CD4-positive, alpha-beta T cell treated with Interleukin-21 for 1 hour (primary cell): ENCODE measurements around the gene SOX10.
"Not testable (repeated sequence)": the region's sequence is repeated elsewhere in the genome, so short reads cannot be mapped to it uniquely, and the experiment has no call there.

Experiments
- DNase-seq: peaks from one replicate; pipeline ENCODE4 v3.0.0-alpha.2; 2020

SOX10 gene

DNA sequence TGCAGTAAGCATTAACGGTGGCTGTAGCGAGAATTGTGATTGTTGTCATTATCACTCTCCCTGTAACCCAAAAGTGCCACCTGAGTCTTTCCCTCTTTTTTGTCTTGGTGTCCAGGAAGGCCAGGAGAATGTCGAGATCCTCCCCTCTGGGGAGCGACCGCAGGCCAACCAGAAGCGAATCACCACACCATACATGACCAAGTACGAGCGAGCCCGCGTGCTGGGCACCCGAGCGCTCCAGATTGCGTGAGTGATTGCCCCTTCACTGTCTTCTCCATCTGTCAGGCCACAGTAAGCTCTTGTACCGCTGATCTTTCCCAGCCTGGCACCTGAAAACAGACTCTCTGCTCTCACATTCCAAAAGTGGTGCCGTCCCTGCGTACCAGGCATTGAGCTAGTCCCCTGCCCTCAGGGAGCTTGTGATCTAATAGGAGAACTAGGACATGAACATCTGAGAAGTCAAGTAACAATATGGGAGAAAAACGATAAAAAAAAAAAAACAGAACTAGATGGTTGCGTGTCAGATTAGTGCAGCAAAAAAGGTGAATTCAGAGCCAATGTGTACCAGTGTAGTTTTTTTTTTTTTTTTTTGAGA, 25.0 kb downstream of the SOX10 start:
- DNase-seq: no peak

GRCh38 chr22:37957232-37957631, 27.1 kb downstream of the SOX10 start:
- DNase-seq: no peak

DNA sequence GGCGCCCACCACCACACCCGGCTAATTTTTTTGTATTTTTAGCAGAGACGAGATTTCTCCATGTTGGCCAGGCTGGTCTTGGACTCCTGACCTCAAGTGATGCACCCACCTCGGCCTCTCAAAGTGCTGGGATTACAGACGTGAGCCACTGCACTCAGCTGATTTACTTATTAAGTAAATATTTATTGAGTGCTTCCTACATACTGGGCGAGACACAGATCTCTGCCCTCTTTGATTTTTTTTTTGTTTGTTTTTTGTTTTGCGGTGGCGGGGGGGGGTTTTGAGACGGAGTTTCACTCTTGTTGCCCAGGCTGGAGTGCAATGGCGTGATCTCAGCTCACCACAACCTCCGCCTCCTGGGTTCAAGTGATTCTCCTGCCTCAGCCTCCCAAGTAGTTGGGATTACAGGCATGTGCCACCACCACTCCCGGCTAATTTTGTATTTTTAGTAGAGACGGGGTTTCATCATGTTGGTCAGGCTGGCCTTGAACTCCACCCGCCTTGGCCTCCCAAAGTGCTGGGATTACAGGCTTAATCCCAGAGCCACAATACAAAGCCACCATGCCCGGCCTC, 28.4 kb downstream of the SOX10 start:
- DNase-seq: not testable (repeated sequence)

GRCh38 chr22:37954686-37955085, 29.7 kb downstream of the SOX10 start:
- DNase-seq: no peak

DNA sequence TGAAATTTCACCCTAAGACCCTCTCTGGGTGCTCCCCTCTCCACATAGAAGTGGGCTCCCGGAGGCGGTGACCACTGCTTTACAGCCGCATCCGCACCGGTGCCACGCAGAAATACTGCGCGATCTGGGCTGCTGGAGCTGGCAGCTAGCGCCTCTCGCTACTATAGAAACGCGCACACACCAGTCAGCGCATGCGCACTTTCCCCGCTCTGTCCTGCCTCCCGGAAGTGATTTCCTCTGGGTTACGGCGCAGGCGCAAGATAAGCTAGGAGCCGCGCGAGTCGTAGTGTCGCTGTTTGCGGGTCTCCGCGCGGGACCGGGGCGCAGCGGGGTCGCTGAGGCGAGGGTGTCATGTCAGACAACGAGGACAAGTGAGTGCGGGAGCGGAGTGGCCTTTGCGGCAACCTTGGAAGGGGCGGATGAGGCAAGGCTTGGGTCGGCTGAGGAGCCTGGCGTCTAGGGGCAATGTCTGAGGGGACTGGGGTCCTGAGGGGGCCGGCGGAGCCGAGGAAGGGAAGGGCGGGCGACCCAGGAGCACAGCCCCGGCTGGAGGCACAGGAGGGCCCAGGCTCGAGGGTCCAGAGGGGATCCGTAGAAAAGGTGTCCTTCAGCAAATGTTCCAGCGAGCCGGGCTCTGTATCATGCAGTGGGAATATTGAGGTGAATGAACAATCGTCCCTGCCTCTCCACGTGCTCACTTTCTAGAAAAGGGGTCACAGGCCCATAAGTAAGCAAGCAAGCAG, 30.7 kb downstream of the SOX10 start, which contains the start of the genes C22orf23 and POLR2F:
TSS of gene C22orf23 (minus strand) at position 165 of the 743 bp plus-strand sequence. CDS start 452 bp downstream, outside the sequence.
TSS of gene POLR2F (plus strand) at position 263 of the 743 bp plus-strand sequence. CDS start at position 352, 89 bp downstream.
- peak; percentile 97 for DNase-seq

DNA sequence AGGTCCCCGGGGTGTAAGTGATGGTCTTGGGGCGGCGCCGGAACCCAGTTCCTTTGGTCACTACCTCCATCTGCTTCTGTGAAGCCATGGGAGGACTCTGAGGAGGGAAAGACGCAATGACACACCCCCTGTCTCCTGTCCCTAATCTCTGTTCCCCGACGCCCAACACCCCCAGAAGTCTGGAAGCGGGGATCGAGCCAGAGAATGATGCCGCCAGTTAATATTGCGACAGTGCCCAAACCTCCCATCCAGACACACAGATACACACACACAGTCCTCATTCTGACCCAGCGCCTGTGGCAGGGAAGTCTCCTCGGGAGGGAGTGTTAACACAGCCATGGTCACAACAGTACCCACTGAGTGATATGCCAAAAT, 31.3 kb downstream of the SOX10 start:
- DNase-seq: no peak

DNA sequence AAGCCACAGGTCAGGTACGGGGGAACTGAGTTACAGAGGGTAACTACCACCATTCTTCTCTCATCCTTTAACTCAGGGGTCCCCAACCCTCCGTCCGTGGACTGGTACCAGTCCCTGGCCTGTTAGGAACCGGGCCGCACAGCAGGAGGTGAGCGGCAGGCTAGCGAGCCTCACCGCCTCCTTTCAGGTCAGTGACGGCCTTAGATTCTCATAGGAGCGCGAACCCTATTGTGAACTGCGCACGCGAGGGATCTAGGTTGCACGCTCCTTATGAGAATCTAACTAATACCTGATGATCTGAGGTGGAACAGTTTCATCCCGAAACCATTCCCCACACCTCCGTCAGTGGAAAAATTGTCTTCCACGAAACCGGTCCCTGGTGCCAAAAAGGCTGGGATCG, 31.7 kb downstream of the SOX10 start:
- DNase-seq: not testable (repeated sequence)

DNA sequence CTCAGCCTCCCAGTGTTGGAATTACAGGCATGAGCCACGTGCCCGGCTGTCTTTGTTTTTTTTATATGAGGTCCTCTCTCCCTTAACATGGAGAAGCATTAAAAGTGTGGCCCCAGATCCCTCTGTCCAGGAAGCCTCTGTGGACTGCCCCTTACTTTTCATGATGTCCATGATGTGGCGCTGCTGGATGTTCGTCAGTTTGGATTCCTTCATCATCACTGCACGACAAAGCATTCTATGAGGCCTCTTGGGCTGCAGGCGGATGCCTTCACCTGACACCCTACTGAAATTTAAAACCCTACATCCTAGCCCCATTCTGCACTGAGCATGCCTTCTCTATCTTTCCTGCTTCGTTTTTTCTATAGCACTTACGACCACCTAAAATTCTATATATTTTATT, 33.0 kb downstream of the SOX10 start:
- DNase-seq: no peak

DNA sequence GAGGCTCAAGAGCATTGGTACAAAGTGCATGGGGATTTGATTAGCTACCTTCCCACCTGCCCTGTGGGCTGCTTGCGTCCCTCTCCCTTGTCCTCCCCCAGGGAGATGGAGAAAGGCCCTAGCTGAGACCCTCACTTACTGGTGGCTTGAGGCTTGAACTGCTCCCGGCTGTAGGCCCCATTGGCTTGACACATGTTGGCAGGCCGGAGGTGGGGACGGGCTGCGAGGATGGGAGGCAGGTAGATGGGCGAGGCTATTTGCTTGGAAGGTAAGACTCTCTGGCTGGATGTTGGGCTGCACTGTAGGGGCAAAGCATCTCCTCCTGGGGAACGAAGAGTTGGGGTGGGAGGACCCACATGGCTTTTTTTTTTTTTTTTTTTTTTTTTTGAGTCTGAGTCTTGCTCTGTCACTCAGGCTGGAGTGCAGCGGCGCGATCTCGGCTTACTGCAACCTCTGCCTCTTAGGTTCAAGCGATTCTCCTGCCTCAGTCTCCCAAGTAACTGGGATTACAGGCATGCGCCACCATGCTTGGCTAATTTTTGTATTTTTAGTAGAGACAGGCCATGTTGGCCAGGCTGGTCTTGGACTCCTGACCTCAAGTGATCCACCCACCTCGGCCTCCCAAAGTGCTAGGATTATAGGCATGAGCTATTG, 37.1 kb downstream of the SOX10 start:
- not testable (repeated sequence) for DNase-seq

- not testable (repeated sequence) for DNase-seq
These were observed 39.9 kb downstream of the SOX10 start for GRCh38 chr22:37944423-37944822.

DNA sequence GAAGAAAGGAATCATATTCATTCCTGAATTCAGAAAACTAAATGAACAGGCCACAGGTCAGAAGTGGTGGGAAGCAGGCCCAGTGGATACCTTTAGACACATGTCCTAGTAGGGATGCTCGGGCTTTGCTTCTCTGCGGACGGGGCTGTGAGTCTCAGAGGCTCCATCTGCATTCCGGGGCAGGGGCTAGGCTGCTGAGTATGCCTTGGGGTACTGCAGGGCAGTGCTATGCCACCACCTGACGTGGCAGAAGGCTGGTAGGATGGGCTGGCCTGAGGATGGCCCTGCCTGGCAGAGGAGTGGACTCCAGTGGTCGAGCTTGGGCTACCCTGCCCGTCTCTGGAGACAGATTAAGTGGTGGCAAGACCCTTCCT, 40.5 kb downstream of the SOX10 start:
- DNase-seq: no peak

DNA sequence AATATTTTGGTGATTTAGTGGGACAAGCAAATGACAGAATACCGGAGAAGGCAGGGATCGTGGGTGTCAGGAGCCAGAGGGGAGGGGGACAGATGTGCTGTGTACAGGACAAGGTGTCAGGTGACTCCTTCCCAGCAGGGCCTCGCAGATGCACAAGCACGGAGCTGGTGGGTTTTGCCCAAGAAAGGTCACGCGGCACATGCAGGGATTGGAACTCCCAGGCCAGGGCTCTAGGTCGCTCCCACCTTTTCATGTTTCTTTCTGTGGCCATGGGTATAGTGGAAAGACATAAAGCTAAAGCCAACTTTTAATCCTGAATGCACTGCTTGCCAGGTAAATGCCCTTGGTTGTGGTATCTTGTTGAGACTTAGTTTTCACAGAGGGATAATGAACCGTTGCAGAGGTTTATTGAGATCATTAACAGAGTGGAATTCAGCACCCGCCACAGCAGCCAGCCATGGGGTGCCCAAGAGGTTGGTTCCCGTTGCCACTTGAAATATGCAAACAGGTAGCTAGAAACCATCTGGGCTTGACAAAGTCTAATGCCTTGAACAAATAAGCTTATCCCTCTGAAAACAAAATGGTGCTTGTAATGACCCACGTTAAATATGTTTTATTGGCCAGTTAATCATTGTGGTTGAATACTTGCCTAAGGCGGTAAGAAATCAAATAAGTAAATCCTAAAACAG, 41.1 kb downstream of the SOX10 start:
- DNase-seq: no peak

DNA sequence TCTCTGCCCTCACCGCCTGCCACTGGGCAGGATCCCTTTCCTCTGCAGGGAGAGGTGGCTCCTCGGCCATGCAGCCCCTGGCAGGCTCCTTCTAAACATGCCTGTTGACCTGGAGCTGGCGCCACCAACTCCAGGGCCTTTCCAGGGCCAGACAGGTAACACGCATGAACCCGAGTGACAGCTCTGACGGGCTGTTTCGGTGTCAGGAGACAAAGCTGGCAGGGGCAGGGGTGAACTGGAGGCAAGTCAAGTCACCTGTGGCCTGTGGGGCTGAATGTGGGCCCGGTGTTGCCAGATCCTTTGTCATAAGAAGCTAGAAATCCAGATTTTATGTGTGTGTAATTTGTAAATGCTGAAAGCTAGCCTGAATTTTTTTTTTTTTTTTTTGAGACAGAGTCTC, 42.2 kb downstream of the SOX10 start:
- no peak for DNase-seq

GRCh38 chr22:37940698-37941376, 43.5 kb downstream of the SOX10 start:
- DNase-seq: no peak

DNA sequence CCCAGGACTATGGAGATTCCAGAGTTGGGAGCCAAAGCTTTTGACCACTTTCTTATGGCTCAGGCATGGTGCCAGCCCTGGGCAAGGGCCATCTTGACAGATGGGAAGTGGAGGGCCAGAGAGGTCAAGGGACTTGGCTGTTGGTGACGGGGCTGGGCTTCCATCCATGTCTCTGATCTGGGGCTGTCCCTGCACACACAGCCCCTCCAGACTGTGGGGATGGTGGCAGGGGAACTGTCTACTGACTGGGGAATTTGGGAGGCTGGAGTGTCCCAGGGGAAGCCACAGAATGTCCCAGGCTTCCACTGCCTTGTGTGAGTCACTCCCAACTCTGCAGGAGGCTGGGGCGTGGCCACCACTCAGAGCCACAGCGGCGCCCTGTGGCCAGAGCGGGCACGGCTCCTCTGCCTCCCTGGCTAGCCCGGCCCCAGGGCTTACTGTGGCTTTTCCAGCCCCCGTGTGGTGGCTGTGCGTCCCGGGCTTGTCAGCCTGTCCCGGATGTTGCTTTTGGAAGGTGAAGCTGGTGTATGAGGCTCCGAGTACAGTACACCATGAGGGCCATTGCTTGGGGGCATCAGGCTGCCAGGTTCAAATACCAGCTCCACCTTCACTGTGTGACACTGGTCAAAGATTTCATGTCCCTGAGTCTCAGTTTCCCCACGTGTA, 50.5 kb downstream of the SOX10 start:
- peak; percentile 80 for DNase-seq

GRCh38 chr22:37932821-37933578, 51.4 kb downstream of the SOX10 start:
- no peak for DNase-seq

GRCh38 chr22:37932401-37932800, 52.0 kb downstream of the SOX10 start:
- DNase-seq: no peak

DNA sequence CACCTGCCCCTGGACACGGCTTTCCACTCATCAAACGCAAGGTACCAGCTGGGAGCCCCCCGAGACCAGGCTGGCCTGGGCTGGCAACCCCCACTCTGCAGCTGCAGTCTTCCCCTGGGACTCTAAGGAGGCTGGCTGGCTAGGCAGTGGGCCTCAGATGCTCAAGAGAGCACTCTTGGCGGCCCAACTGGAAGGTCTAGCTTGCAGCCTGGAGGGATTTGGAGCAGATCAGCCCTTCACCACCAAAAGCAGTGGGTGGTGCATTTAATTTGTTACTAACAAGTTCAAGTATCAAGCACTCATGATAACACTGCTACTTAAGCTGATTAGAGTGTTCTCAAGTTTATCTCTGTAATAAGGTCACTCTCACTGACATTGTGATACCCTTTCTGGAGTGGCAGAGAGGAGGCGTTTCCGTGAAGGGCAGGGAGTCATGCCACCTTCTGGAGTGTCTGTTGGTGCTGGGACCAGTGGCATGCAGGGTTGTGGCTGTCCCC, 52.4 kb downstream of the SOX10 start:
- no peak for DNase-seq

DNA sequence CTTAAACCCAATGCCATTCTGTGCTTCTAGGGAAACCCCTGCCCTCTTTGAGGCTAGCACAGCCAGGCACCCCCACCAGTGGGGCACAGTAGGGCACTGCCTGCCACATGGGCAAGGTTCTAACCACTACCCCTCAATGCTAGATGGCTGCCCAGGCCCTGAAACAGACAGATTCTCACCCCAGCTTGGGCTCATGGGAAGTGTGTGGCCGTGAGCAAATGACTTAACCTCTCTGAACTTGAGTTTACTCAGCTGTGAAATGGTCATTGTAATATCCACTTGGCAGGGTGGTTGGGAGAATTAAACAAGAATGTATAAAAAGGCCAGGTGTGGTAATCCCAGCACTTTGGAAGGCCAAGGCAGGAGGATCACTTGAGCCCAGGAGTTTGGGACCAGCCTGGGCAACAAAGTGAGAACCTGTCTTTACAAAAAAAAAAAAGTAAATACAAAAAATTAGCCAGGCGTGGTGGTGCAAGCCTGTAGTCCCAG, 53.4 kb downstream of the SOX10 start:
- no peak for DNase-seq

DNA sequence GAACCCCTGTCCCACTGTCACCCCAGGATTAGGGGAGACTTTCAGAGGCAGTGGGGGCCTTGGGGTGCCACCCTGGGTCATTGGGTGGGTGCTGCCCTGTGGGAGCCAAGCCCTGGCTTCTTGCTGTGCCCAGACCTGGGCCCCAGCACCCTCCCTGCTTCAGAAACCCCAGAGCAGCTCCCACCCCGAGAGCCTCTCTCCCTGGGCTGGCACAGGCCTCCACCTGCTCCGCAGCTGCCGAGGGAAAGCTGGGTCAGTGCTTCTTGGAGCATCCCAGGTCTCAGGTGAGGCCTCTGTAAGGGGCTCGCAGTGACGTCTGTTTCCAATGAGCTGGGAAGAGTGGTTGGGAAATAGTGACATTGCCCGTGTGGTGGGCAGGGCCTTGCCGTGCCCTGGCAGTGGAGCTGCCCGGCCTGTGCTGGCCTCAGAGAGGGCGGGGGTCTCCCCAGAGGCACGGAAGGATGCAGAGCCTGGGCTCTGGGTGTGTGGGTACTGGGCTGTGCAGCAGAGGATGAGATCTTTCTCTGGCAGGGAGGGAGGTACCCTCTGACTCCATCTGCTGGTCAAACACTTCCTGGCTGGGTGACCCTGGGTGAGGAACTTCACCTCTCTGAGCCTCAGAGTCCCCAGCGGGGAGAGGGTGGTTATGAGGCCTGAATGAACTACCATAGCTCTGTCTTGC, 53.9 kb downstream of the SOX10 start:
- no peak for DNase-seq
